Subcutaneous abdominal adipose tissue (tissue), 5 donors: ENCODE data around the gene PPP1R12B.
"Not testable (repeated sequence)": the region's sequence is repeated elsewhere in the genome, so short reads cannot be mapped to it uniquely, and the experiment has no call there.

Source experiments
- H3K27ac ChIP-seq: one replicate; pipeline ENCODE4 v1.7.0; 2013; ENCODE audit warnings: low read depth, mild to moderate bottlenecking, inconsistent platforms, low read length, moderate library complexity
- H3K27me3 ChIP-seq, 5 donors: one replicate each; pipeline ENCODE4 v1.7.0; 2013; ENCODE audit warnings: low read length in 5 of 5, inconsistent platforms in 1 of 5; ENCODE audit not compliant: control insufficient read depth in 5 of 5, insufficient read depth in 4 of 5
- H3K36me3 ChIP-seq, 5 donors: one replicate each; pipeline ENCODE4 v1.7.0; 2013; ENCODE audit warnings: low read length in 5 of 5; ENCODE audit not compliant: control insufficient read depth in 5 of 5, insufficient read depth in 5 of 5
- H3K4me1 ChIP-seq, 5 donors: one replicate each; pipeline ENCODE4 v1.7.0; 2013; ENCODE audit warnings: low read length in 5 of 5, mild to moderate bottlenecking in 3 of 5, moderate library complexity in 1 of 5; ENCODE audit not compliant: control insufficient read depth in 5 of 5, insufficient read depth in 5 of 5
- H3K4me3 ChIP-seq, 5 donors: one replicate each; pipeline ENCODE4 v1.7.0; 2013; ENCODE audit warnings: low read length in 5 of 5, low read depth in 1 of 5
- H3K9ac ChIP-seq, 5 donors: one replicate each; pipeline ENCODE4 v1.7.0; 2013; ENCODE audit warnings: low read length in 5 of 5, mild to moderate bottlenecking in 4 of 5, moderate library complexity in 3 of 5
- H3K9me3 ChIP-seq, 5 donors: one replicate each; pipeline ENCODE4 v1.7.0; 2013; ENCODE audit warnings: low read length in 5 of 5; ENCODE audit not compliant: control insufficient read depth in 5 of 5
- donor health status: healthy.
- donor health status: healthy.
- donor health status: healthy.
- donor health status: healthy.
- donor health status: healthy.

Gene PPP1R12B

DNA sequence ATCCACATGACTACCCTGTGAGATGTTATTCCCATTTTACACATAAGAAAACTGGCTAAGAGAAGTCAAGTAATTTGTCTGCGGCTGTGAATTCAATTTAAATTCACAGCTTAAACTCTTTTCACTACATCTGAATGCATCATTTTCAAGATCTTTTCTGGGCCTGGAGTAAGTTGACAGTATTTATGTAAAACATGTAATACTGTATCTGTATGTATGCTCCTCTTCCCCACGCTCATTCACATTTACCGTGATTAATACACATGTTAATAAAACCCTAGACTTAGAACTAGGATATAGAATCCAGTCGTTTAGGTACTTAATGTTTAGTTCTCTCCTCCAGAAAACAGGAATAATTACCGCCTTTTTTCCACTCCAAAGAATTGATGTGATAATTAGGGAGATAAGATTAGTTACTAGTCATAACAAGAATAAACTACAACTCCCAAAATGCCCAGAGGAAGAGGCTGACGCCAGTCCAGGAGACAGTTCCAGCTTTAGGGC lies 442 bp upstream of the PPP1R12B start:
- Histone ChIP-seq H3K36me3 (no peaks in the 10 kb centered on the region), H3K27ac (peak overlapping the region; percentile 97), H3K9ac (peak overlapping the region in 2 of 5 donors; percentile 20 to 66), H3K9me3 (no peaks in the 10 kb centered on the region), H3K27me3 (no peaks in the 10 kb centered on the region), H3K4me1 (peaks cover 0 to 42% (median 17%) of the 10 kb centered on the region in 5 donors), H3K4me3 (peak overlapping the region; percentile 15 to 99 (median 92))

DNA sequence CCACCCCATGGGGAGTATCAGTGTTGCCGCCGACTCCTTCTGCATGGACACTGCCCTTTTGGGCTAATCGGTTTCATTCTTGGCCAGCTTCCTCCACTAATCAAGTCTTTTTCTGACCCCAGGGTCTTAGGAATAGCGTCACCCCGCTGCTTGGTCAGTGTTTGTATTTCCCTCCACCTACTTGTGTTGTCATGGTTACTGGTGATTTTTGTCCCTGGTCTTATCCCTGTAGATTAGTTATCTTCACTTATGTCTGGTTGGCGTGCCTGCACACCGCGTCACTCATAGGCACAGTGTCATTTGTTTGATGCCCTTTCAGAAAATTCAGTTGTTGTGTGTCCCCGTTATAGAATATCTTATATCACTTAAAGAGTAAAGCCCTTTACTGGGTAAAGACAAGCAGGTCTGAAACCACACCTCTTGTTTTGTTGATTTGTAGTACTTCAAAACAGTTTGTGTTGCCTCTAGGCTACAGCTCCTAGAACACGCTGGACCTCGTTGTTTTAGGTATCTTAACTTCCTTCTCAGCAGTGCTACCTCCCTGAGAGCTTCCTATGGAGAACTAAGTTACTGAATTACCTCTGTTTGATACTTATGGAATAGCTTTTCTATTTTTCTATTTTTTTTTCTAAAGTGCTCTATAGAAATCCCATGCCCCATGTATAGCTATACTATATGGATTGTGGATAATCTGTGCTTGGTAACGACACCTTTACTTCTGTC lies 868 bp downstream of the PPP1R12B start:
- H3K27me3 ChIP-seq: no peaks in the 10 kb centered on the region
- peak overlapping the region; percentile 97 for H3K27ac ChIP-seq
- no peaks in the 10 kb centered on the region for H3K9me3 ChIP-seq
- H3K36me3 ChIP-seq: no peaks in the 10 kb centered on the region
- peaks cover 0 to 50% (median 23%) of the 10 kb centered on the region in 5 donors for H3K4me1 ChIP-seq
- H3K9ac ChIP-seq: peak overlapping the region; percentile 85 to 98 (median 93)
- H3K4me3 ChIP-seq: peak overlapping the region; percentile 83 to 100 (median 98)

DNA sequence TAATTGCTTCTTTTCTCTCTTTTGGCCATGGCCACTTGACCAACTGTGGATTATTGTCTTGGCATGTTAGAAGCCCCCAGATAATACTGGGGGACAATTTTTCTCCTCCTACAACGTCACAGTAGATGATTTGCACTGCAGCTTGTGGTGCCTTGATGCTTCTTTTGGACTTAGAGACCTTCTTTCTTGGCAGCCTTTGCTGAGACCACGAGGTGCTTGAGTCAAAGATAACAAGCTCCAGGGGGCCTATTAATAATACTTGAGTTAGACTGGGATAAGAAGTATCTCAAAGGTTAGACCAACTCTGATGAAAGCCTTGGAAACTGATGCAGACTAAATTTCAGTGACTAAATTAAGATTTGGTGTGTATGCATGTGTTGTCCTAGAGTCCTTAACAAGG lies 3.2 kb downstream of the PPP1R12B start:
- H3K9ac ChIP-seq: no peak overlapping the region
- no peak overlapping the region for H3K4me3 ChIP-seq
- no peaks in the 10 kb centered on the region for H3K27me3 ChIP-seq
- no peaks in the 10 kb centered on the region for H3K9me3 ChIP-seq
- H3K4me1 ChIP-seq: peaks cover 0 to 50% (median 23%) of the 10 kb centered on the region in 5 donors
- no peaks in the 10 kb centered on the region for H3K36me3 ChIP-seq
- peak overlapping the region; percentile 57 for H3K27ac ChIP-seq

DNA sequence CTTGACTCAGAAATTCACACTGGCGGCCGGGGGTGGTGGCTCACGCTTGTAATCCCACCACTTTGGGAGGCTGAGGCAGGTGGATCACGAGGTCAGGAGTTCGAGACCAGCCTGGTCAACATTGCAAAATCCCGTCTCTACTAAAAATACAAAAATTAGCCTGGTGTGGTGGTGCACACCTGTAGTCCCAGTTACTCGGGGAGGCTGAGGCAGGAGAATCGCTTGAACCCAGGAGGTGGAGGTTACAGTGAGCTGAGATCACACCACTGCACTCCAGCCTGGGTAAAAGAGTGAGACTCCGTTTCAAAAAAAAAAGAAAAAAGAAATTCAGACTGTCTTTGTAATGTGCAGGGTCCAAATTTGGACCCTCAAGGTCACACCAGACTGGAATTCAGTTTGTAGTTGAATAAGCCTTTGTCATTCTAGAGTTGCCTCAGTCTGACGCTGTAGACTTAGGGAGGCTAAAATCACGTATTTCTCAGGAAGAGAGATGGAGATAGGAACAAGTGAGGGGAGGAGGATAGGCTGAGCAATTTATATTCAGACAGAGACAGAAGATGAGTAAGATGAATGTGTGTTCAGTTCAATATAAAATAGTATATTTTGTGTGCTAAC lies 4.2 kb downstream of the PPP1R12B start:
- not testable (repeated sequence) for H3K9me3 ChIP-seq, H3K4me3 ChIP-seq, H3K36me3 ChIP-seq, H3K9ac ChIP-seq, H3K27me3 ChIP-seq
- Histone ChIP-seq H3K27ac (peak overlapping the region; percentile 50), H3K4me1 (peaks cover 0 to 53% (median 23%) of the 10 kb centered on the region in 5 donors)

DNA sequence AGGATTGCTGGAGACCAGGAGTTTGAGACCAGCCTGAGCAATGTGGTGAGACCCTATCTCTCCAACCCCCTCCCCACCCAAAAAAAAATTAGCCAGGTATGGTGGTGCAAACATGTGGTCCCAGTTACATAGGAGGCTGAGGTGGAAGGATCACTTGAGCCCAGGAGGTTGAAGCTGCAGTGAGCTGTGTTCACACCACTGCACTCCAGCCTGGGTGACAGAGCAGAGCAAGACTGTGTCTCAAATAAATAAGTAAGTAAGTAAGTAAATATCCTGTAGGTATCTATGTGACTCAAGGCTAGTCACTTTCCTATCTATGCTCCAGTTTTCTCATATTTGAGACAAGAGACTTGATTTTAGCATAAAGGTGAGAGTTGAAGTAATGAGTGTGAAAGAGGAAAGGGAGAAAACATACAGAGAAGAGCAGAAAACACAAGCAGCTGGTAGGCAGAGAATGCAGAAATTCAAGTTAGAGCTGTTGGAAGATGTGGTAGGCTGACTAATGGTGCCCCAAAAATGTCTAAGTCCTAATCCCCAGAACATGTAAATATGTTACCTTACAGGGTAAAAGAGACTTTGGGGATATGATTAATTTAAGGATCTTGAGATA lies 7.5 kb downstream of the PPP1R12B start:
- Histone ChIP-seq H3K9ac (no peak overlapping the region), H3K36me3 (no peaks in the 10 kb centered on the region), H3K4me1 (peaks cover 0 to 33% (median 8%) of the 10 kb centered on the region in 5 donors), H3K27ac (no peak overlapping the region), H3K9me3 (no peaks in the 10 kb centered on the region), H3K27me3 (no peaks in the 10 kb centered on the region), H3K4me3 (no peak overlapping the region)

DNA sequence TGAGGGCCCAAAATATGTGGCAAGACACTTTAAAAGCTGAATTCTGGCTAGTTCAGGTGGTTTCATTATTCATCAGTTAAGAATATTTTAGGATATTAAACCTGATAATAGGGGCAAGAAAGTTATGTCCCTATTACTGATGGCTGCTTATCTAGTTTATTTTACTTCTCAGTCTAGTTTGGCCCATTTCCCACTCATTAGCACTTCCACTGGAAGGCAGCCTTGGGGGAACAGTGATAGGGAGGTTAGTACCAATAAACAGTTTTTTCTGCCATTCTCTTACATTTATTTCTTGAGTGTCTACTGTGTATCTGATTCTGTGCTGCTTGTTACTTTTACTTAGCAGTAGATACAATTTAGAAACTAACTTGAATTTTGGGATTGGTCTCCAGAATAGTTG lies 9.0 kb downstream of the PPP1R12B start:
- H3K9me3 ChIP-seq: no peaks in the 10 kb centered on the region
- H3K27ac ChIP-seq: peak overlapping the region; percentile 24
- H3K4me3 ChIP-seq: no peak overlapping the region

DNA sequence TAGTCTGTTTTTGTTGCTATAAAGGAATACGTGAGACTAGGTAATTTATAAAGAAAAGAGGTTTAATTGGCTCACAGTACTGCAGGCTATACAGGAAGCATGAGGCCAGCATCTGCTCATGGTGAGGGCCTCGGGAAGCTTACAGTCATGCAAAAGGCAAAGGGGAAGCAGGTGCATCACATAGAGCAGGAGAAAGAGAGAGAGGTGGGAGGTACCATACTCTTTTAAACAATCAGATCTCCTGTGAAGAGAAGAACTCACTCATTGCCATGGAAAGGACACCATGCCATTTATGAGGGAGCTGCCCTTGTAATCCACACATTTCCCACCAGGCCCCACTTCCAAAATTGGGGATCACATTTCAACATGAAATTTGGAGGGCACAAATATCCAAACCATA lies 12.7 kb downstream of the PPP1R12B start:
- no peaks in the 10 kb centered on the region for H3K9me3 ChIP-seq
- H3K27ac ChIP-seq: no peak overlapping the region
- H3K9ac ChIP-seq: no peak overlapping the region
- peaks cover 0 to 27% (median 11%) of the 10 kb centered on the region in 5 donors for H3K4me1 ChIP-seq
- H3K4me3 ChIP-seq: no peak overlapping the region
- no peaks in the 10 kb centered on the region for H3K36me3 ChIP-seq
- no peaks in the 10 kb centered on the region for H3K27me3 ChIP-seq

More for the DNA sequence above, 9.0 kb downstream of the PPP1R12B start:
- Histone ChIP-seq H3K4me1 (peaks cover 0 to 19% (median 8%) of the 10 kb centered on the region in 5 donors), H3K27me3 (no peaks in the 10 kb centered on the region), H3K9ac (no peak overlapping the region), H3K36me3 (no peaks in the 10 kb centered on the region)

DNA sequence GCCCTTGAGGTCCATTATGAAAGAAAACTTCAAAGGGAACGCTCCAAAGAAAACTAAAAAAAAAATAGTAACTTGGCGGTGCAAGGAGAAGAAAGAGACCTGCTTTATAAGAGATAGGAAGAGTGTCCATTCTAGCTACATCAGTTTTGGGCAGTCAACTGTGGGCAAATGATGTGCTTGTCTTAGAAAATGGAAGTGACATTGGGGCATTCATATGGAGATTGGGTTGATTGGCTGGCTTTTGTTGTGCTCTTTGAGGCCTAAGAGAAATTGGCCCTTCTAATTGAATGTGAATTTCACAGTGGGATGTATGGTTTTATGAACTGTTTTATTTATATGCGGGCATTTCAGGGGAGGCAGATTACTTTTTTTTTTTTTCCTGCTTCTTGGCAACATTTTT lies 13.2 kb downstream of the PPP1R12B start:
- Histone ChIP-seq H3K9me3 (no peaks in the 10 kb centered on the region), H3K4me1 (peaks cover 0 to 27% (median 11%) of the 10 kb centered on the region in 5 donors), H3K27ac (no peak overlapping the region), H3K36me3 (no peaks in the 10 kb centered on the region), H3K4me3 (no peak overlapping the region), H3K27me3 (no peaks in the 10 kb centered on the region), H3K9ac (no peak overlapping the region)

DNA sequence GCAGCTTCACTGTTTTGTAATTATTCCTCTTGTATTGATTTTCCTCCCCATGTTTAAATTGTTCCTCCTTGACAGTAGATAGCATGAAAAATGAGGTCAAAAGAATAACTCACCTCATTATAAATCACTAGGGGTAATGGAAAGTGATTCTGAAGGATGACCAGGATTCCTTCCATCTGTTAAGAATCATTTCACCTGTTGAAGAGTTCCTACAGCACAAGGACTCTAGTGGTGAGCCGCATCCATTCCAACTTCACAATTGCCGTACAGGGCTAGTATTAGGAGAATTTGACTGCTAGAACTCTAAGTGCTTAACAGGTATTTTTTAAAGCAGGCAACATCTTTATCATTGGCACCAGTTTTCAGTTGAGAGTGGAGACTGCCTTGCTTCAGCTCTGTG lies 13.7 kb downstream of the PPP1R12B start:
- H3K9me3 ChIP-seq: no peaks in the 10 kb centered on the region
- no peaks in the 10 kb centered on the region for H3K36me3 ChIP-seq
- H3K27me3 ChIP-seq: no peaks in the 10 kb centered on the region
- H3K27ac ChIP-seq: no peak overlapping the region
- H3K4me1 ChIP-seq: peaks cover 0 to 27% (median 11%) of the 10 kb centered on the region in 5 donors
- no peak overlapping the region for H3K9ac ChIP-seq
- no peak overlapping the region for H3K4me3 ChIP-seq
